ENCODE results near the gene PCDHB16. TPM values are rescaled to one million over a fixed set of nuclear protein-coding genes. Genes with fewer than 3 reads are reported as not detected.
"Not testable (repeated sequence)": the region's sequence is repeated elsewhere in the genome, so short reads cannot be mapped to it uniquely, and the experiment has no call there.

The PCDHB16 gene
- total and polyA plus RNA-seq, 2 of the 13 experiments (the other 11 are each of a cell fraction or from before 2014, with no cell fraction given), result 0.60 to 0.66 TPM

DNA sequence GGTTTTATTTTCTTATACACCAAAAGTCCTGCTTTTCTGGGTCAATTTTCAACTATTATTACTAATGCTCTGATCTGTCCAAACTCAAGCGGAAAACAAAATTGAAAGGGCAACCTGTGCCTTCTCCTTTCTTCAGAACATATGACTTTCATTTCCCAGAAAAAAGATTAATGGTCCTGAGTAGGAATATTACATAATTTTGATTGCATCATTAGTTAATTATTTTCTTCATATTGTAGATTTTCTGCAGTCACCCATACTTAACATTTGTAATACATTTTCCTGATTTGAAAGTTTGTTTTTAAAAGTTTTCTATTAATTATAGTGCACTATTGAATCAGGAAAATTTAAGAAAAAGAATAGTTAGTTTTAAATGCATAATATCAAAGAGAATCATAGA lies 6.3 kb upstream of the PCDHB16 start:
- Histone ChIP-seq H3K27ac (ENCODE audit: extremely low read length, insufficient read depth, low read length) (no peak overlapping the region), H3K4me2 (ENCODE audit: low read depth, low read length) (no peak overlapping the region), H2AFZ (ENCODE audit: low read length) (no peak overlapping the region), H3K9me3 (ENCODE audit: low read length) (no peaks in the 10 kb centered on the region), H3K79me2 (ENCODE audit: insufficient read depth, low read length) (no peaks in the 10 kb centered on the region), H3K27me3 (ENCODE audit: control insufficient read depth in 1 of 2, insufficient read depth in 2 of 2, low read length in 2 of 2) (no peaks in the 10 kb centered on the region; a peak in 1 of 5 replicates), H3K36me3 (replicated peaks in 1 of 2; ENCODE audit: control insufficient read depth in 1 of 2, insufficient read depth in 2 of 2, low read length in 2 of 2) (no peaks in the 10 kb centered on the region), H3K9ac (ENCODE audit: insufficient read depth, low read depth, low read length) (no peak overlapping the region), H3K4me1 (ENCODE audit: insufficient read depth, low read length) (no peaks in the 10 kb centered on the region), H4K20me1 (ENCODE audit: insufficient read depth, low read length) (no peaks in the 10 kb centered on the region), H3K4me3 (replicated peaks in 1 of 3; ENCODE audit: insufficient read depth in 1 of 3, low read depth in 2 of 3, low read length in 3 of 3) (no peak overlapping the region)
- TF ChIP-seq SSRP1 (CRISPR knock-in tag; IDR thresholded peaks at IDR 0.05), result no peak
- peak; percentile 47; the same call in 1 of the 2 replicates for TF ChIP-seq ATF7 (IDR thresholded peaks at IDR 0.05)
- TF ChIP-seq ATF7 (CRISPR knock-in tag; IDR thresholded peaks at IDR 0.05), result no peak
- peak; percentile 10; the same call in 1 of the 2 replicates for TF ChIP-seq CEBPB (IDR thresholded peaks at IDR 0.05; ENCODE audit: borderline replicate concordance, low read depth, low read length)
- POLR2A ChIA-PET, result no interaction called here
- FAIRE-seq (no peak), ATAC-seq (no peak), DNase-seq (ENCODE audit: low spot score) (no peak)
- BruUV-seq (replicated peaks), result no TSS peak
- CTCF ChIA-PET (ENCODE audit: low intra/inter-chr PET ratio, low total read pairs), result no interaction called here
- 0% methylated on average over 1 of the region's 1 CpG for WGBS (ENCODE audit: low lambda C conversion rate)
- intact Hi-C loops (cut with micrococcal nuclease; ENCODE audit: unreplicated experiment) (no loop called here), in situ Hi-C loops (cut with HindIII; ENCODE audit: extremely low pct_ligation_motif_present, low pct_unique_long_range_greater_than_20kb) (no loop called here)

- POLR2A ChIA-PET; H3K9me3 ChIP-seq (ENCODE audit: low read length); H3K4me1 ChIP-seq (ENCODE audit: insufficient read depth, low read length); H3K79me2 ChIP-seq (ENCODE audit: insufficient read depth, low read length); H3K9ac ChIP-seq (ENCODE audit: insufficient read depth, low read depth, low read length); H2AFZ ChIP-seq (ENCODE audit: low read length); H3K36me3 ChIP-seq (replicated peaks in 1 of 2; ENCODE audit: control insufficient read depth in 1 of 2, insufficient read depth in 2 of 2, low read length in 2 of 2); H3K27me3 ChIP-seq (ENCODE audit: control insufficient read depth in 1 of 2, insufficient read depth in 2 of 2, low read length in 2 of 2); in situ Hi-C loops (cut with HindIII; ENCODE audit: extremely low pct_ligation_motif_present, low pct_unique_long_range_greater_than_20kb); H3K27ac ChIP-seq (ENCODE audit: extremely low read length, insufficient read depth, low read length); intact Hi-C loops (cut with micrococcal nuclease; ENCODE audit: unreplicated experiment); H3K4me2 ChIP-seq (ENCODE audit: low read depth, low read length); BruUV-seq (replicated peaks); H4K20me1 ChIP-seq (ENCODE audit: insufficient read depth, low read length): not testable (repeated sequence)
- ATAC-seq (peak; percentile 91), FAIRE-seq (peak; percentile 66), DNase-seq (ENCODE audit: low spot score) (peak; percentile 25)
- TF ChIP-seq CTCF (CRISPR knock-in tag; IDR thresholded peaks at IDR 0.05) (peak; percentile 44), SMC3 (IDR thresholded peaks at IDR 0.05; ENCODE audit: low read length) (peak; percentile 4; the same call in 1 of the 2 replicates)
- H3K4me3 ChIP-seq (replicated peaks in 1 of 3; ENCODE audit: insufficient read depth in 1 of 3, low read depth in 2 of 3, low read length in 3 of 3), result peak within 1 kb of the TSS in 1 of 3 experiments; percentile 23; a peak in 1 of 6 replicates
- WGBS (ENCODE audit: low lambda C conversion rate), result 27% methylated on average over 13 of the region's 18 CpGs
- CTCF ChIA-PET (ENCODE audit: low intra/inter-chr PET ratio, low total read pairs), result interaction anchor here (1.0 kb wide), 1 partner anchor 9 kb away, joined by 3 read pairs; the partner anchor contains the start of gene PCDHB9
These were observed 4.5 kb upstream of the PCDHB16 start, which contains the start of gene PCDHB8 for GRCh38 chr5:141177577-141178191. Gene PCDHB8 (plus strand): TSS chr5:141177790. CDS start chr5:141178035, 245 bp downstream.

DNA sequence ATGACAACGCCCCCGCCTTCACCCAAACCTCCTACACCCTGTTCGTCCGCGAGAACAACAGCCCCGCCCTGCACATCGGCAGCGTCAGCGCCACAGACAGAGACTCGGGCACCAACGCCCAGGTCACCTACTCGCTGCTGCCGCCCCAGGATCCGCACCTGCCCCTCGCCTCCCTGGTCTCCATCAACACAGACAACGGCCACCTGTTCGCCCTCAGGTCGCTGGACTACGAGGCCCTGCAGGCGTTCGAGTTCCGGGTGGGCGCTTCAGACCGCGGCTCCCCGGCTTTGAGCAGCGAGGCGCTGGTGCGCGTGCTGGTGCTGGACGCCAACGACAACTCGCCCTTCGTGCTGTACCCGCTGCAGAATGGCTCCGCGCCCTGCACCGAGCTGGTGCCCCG lies 2.8 kb upstream of the PCDHB16 start:
- H3K4me2 ChIP-seq (ENCODE audit: low read depth, low read length); H3K9me3 ChIP-seq (ENCODE audit: low read length); DNase-seq (ENCODE audit: low spot score); H3K79me2 ChIP-seq (ENCODE audit: insufficient read depth, low read length); POLR2A ChIA-PET; FAIRE-seq; H3K27me3 ChIP-seq (ENCODE audit: control insufficient read depth in 1 of 2, insufficient read depth in 2 of 2, low read length in 2 of 2); H3K4me3 ChIP-seq (replicated peaks in 1 of 3; ENCODE audit: insufficient read depth in 1 of 3, low read depth in 2 of 3, low read length in 3 of 3); H3K4me1 ChIP-seq (ENCODE audit: insufficient read depth, low read length); ATAC-seq; H4K20me1 ChIP-seq (ENCODE audit: insufficient read depth, low read length); H3K27ac ChIP-seq (ENCODE audit: extremely low read length, insufficient read depth, low read length); H2AFZ ChIP-seq (ENCODE audit: low read length); H3K36me3 ChIP-seq (replicated peaks in 1 of 2; ENCODE audit: control insufficient read depth in 1 of 2, insufficient read depth in 2 of 2, low read length in 2 of 2); H3K9ac ChIP-seq (ENCODE audit: insufficient read depth, low read depth, low read length); BruUV-seq (replicated peaks); intact Hi-C loops (cut with micrococcal nuclease; ENCODE audit: unreplicated experiment); in situ Hi-C loops (cut with HindIII; ENCODE audit: extremely low pct_ligation_motif_present, low pct_unique_long_range_greater_than_20kb): not testable (repeated sequence)
- 87% methylated on average over 17 of the region's 39 CpGs for WGBS (ENCODE audit: low lambda C conversion rate)
- CTCF ChIA-PET (ENCODE audit: low intra/inter-chr PET ratio, low total read pairs), result interaction anchor here (1.0 kb wide), 1 partner anchor 30 kb away, joined by 3 read pairs; the partner anchor contains the start of gene PCDHB6

Measured in HepG2 (cell line).